ENCODE results near the gene EPO. TPM values are rescaled to one million over a fixed set of nuclear protein-coding genes. Genes with fewer than 3 reads are reported as not detected.

Gene EPO
- total RNA-seq, 1 experiment from 2014 or later: 0.44 TPM

GRCh38 chr7:100687751-100688300 is 32.4 kb upstream of the EPO start:
- no peaks in the 10 kb centered on the region for H3K27me3 ChIP-seq (ENCODE audit: insufficient read depth, low read depth)
- H3K9me3 ChIP-seq (ENCODE audit: insufficient read depth, low read depth): no peaks in the 10 kb centered on the region
- no peak overlapping the region for H3K4me2 ChIP-seq
- no peak overlapping the region for H3K4me3 ChIP-seq
- H3K4me1 ChIP-seq (replicated peaks; ENCODE audit: insufficient read depth): peaks cover 11% of the 10 kb centered on the region
- ChIA-PET POLR2A (ENCODE audit: unreplicated experiment) (interaction anchor here (0.5 kb wide), 1 partner anchor 266 kb away, joined by 5 read pairs; no protein-coding TSS in a partner anchor), CTCF (no interaction called here)
- intact Hi-C loops (cut with micrococcal nuclease; ENCODE audit: unreplicated experiment): no loop called here
- H3K9me2 ChIP-seq (ENCODE audit: insufficient read depth): no peaks in the 10 kb centered on the region
- no peaks in the 10 kb centered on the region for H3K36me3 ChIP-seq (ENCODE audit: low read depth)
- H4K20me1 ChIP-seq (ENCODE audit: insufficient read depth): peaks cover 45% of the 10 kb centered on the region
- peaks cover 45% of the 10 kb centered on the region for H3K79me2 ChIP-seq (ENCODE audit: low read depth)
- H3F3A ChIP-seq (ENCODE audit: insufficient read depth, low read depth): peaks cover 3% of the 10 kb centered on the region; the same call in 1 of the 2 replicates
- DNase-seq: no peak
- no peak overlapping the region for H3K27ac ChIP-seq
- TF ChIP-seq EZH2 (IDR thresholded peaks at IDR 0.05; ENCODE audit: low read depth): no peak
- TF ChIP-seq CTCF (conservative IDR thresholded peaks at IDR 0.05): no peak
- no peak overlapping the region for H2AFZ ChIP-seq
- BruUV-seq (replicated peaks): no TSS peak

GRCh38 chr7:100688326-100688860 is 31.9 kb upstream of the EPO start:
- Histone ChIP-seq H3K27me3 (ENCODE audit: insufficient read depth, low read depth) (no peaks in the 10 kb centered on the region), H3F3A (ENCODE audit: insufficient read depth, low read depth) (peaks cover 3% of the 10 kb centered on the region; the same call in 1 of the 2 replicates), H2AFZ (no peak overlapping the region), H3K9me3 (ENCODE audit: insufficient read depth, low read depth) (no peaks in the 10 kb centered on the region), H3K27ac (no peak overlapping the region), H3K79me2 (ENCODE audit: low read depth) (peaks cover 51% of the 10 kb centered on the region), H3K9me2 (ENCODE audit: insufficient read depth) (no peaks in the 10 kb centered on the region), H3K36me3 (ENCODE audit: low read depth) (no peaks in the 10 kb centered on the region), H4K20me1 (ENCODE audit: insufficient read depth) (peaks cover 46% of the 10 kb centered on the region), H3K4me1 (replicated peaks; ENCODE audit: insufficient read depth) (peaks cover 13% of the 10 kb centered on the region), H3K4me3 (no peak overlapping the region), H3K4me2 (no peak overlapping the region)
- POLR2A ChIA-PET (ENCODE audit: unreplicated experiment): no interaction called here
- TF ChIP-seq EZH2 (IDR thresholded peaks at IDR 0.05; ENCODE audit: low read depth): no peak
- no peak for TF ChIP-seq CTCF (conservative IDR thresholded peaks at IDR 0.05)
- intact Hi-C loops (cut with micrococcal nuclease; ENCODE audit: unreplicated experiment): no loop called here
- CTCF ChIA-PET: no interaction called here
- BruUV-seq (replicated peaks): no TSS peak
- DNase-seq: no peak

GRCh38 chr7:100689230-100690135 is 30.8 kb upstream of the EPO start:
- no peak overlapping the region for H3K27ac ChIP-seq
- no peak for DNase-seq
- BruUV-seq (replicated peaks): no TSS peak
- H3K4me1 ChIP-seq (replicated peaks; ENCODE audit: insufficient read depth): peaks cover 13% of the 10 kb centered on the region
- H3F3A ChIP-seq (ENCODE audit: insufficient read depth, low read depth): peaks cover 3% of the 10 kb centered on the region; the same call in 1 of the 2 replicates
- H2AFZ ChIP-seq: no peak overlapping the region
- no peak overlapping the region for H3K4me2 ChIP-seq
- no peaks in the 10 kb centered on the region for H3K36me3 ChIP-seq (ENCODE audit: low read depth)
- intact Hi-C loops (cut with micrococcal nuclease; ENCODE audit: unreplicated experiment): loop anchor here (5.0 kb wide), 3 partner anchors 107 to 222 kb away; partner anchors contain the start of gene EPHB4
- H3K27me3 ChIP-seq (ENCODE audit: insufficient read depth, low read depth): no peaks in the 10 kb centered on the region
- peaks cover 54% of the 10 kb centered on the region for H3K79me2 ChIP-seq (ENCODE audit: low read depth)
- no peak for TF ChIP-seq EZH2 (IDR thresholded peaks at IDR 0.05; ENCODE audit: low read depth)
- TF ChIP-seq CTCF (conservative IDR thresholded peaks at IDR 0.05): no peak
- peaks cover 46% of the 10 kb centered on the region for H4K20me1 ChIP-seq (ENCODE audit: insufficient read depth)
- H3K4me3 ChIP-seq: no peak overlapping the region
- H3K9me2 ChIP-seq (ENCODE audit: insufficient read depth): no peaks in the 10 kb centered on the region
- ChIA-PET CTCF (interaction anchor here (0.6 kb wide), 3 partner anchors 106 to 618 kb away, joined by 3 to 6 read pairs (median 3); no protein-coding TSS in a partner anchor), POLR2A (ENCODE audit: unreplicated experiment) (interaction anchor here (0.6 to 0.7 kb wide), 2 partner anchors 56 to 103 kb away, joined by 4 to 8 read pairs; partner anchors contain the start of gene FBXO24)
- H3K9me3 ChIP-seq (ENCODE audit: insufficient read depth, low read depth): no peaks in the 10 kb centered on the region
